HepG2 (cell line): Measurements from ENCODE around the gene CASS4. TPM values are rescaled to one million over a fixed set of nuclear protein-coding genes. Genes with fewer than 3 reads are reported as not detected.

Experiments used
- CCDC6 ChIP-seq: sonication (generic); formaldehyde crosslinking; IDR thresholded peaks from 2 replicates; pipeline ENCODE4 v1.8.1; 2022; ENCODE audit warnings: mild to moderate bottlenecking, missing genetic modification reagents, moderate library complexity
- HNF4A ChIP-seq: sonication (generic); formaldehyde crosslinking; IDR thresholded peaks from 2 replicates; pipeline ENCODE4 v1.4.0; 2020; ENCODE audit warnings: missing genetic modification reagents
- ISX ChIP-seq: sonication (generic); formaldehyde crosslinking; conservative IDR thresholded peaks from 2 replicates; pipeline ENCODE4 v1.5.0; 2020; ENCODE audit warnings: missing genetic modification reagents
- MBNL3 ChIP-seq: fragments of 250-450 bp; sonication (Bioruptor Pico); conservative IDR thresholded peaks from 2 replicates; pipeline ENCODE4 v1.8.0; 2022; ENCODE audit warnings: mild to moderate bottlenecking, inconsistent platforms
- NCOR1 ChIP-seq: fragments of 200-600 bp; sonication (generic); IDR thresholded peaks from 2 replicates; pipeline ENCODE4 v1.7.0; 2017; ENCODE audit warnings: antibody characterized with exemption, low read length, borderline replicate concordance
- NFRKB ChIP-seq: fragments of 450-650 bp; IDR thresholded peaks from 2 replicates; pipeline ENCODE4 v1.6.1; 2017
- RFX5 ChIP-seq: IDR thresholded peaks from 2 replicates; pipeline ENCODE4 v1.6.1; 2011; ENCODE audit warnings: low read depth, low read length, improper control_type of control experiment
- SOX6 ChIP-seq, 2 experiments: fragments of 450-650 bp in 1 of 2; sonication (generic) in 1 of 2; formaldehyde crosslinking in 1 of 2; IDR thresholded peaks; 2 replicates each; pipeline versions ENCODE4 v1.4.0 to v1.6.1; 2017 to 2020; ENCODE audit warnings: antibody characterized with exemption in 1 of 2, mild to moderate bottlenecking in 1 of 2, missing genetic modification reagents in 1 of 2
- SP2 ChIP-seq: sonication (generic); formaldehyde crosslinking; IDR thresholded peaks from 2 replicates; pipeline ENCODE4 v1.5.1; 2020; ENCODE audit warnings: mild to moderate bottlenecking, missing genetic modification reagents
- SP4 ChIP-seq: sonication (generic); formaldehyde crosslinking; IDR thresholded peaks from 2 replicates; pipeline ENCODE4 v1.8.1; 2023; ENCODE audit warnings: mild to moderate bottlenecking, missing genetic modification reagents
- ZBTB3 ChIP-seq: sonication (generic); formaldehyde crosslinking; IDR thresholded peaks from 2 replicates; pipeline ENCODE4 v1.4.0; 2020; ENCODE audit warnings: low read depth, mild to moderate bottlenecking, moderate library complexity, missing genetic modification reagents, borderline replicate concordance
- ZNF326 ChIP-seq: sonication (generic); formaldehyde crosslinking; IDR thresholded peaks from 2 replicates; pipeline ENCODE4 v1.4.0; 2020; ENCODE audit warnings: missing genetic modification reagents, borderline replicate concordance
- ZNF777 ChIP-seq: sonication (generic); formaldehyde crosslinking; IDR thresholded peaks from 2 replicates; pipeline ENCODE4 v1.4.0; 2020; ENCODE audit warnings: missing genetic modification reagents
- ZNF780A ChIP-seq: sonication (generic); formaldehyde crosslinking; IDR thresholded peaks from 2 replicates; pipeline ENCODE4 v1.8.0; 2022; ENCODE audit warnings: mild to moderate bottlenecking, missing genetic modification reagents, moderate library complexity
- ZSCAN25 ChIP-seq: sonication (generic); formaldehyde crosslinking; IDR thresholded peaks from 2 replicates; pipeline ENCODE4 v1.8.0; 2022; ENCODE audit warnings: mild to moderate bottlenecking, missing genetic modification reagents
- ZSCAN30 ChIP-seq: sonication (generic); formaldehyde crosslinking; IDR thresholded peaks from 2 replicates; pipeline ENCODE4 v1.5.0; 2020; ENCODE audit warnings: mild to moderate bottlenecking, missing genetic modification reagents
- polyA plus RNA-seq, 8 experiments: library from polyadenylated mRNA; depleted of rRNA in 3 of 8; stranded (reverse) in 7 of 8; unstranded in 1 of 8; fragments of >200 nt; fragmentation: Illumina TruSeq in 4 of 8; extraction: Trizol in 4 of 8; gene quantifications; 2 replicates each; pipeline versions ENCODE4 v1.2.1 to v1.2.3, GENCODE V29; 2011 to 2016; ENCODE audit warnings: low read depth in 4 of 8, missing spikeins in 1 of 8, mixed read lengths in 1 of 8; ENCODE audit not compliant: insufficient read depth in 1 of 8
- total RNA-seq, 5 experiments: library from RNA; depleted of rRNA; stranded (reverse); fragments of >200 nt; fragmentation: Illumina TruSeq; extraction: Trizol; gene quantifications; 2 replicates each; pipeline ENCODE4 v1.2.3, GENCODE V29; 2016; ENCODE audit warnings: low read depth in 1 of 5
- TF ChIP-seq, protein P1 (sequence below): IDR thresholded peaks from 2 replicates; pipeline ENCODE4 v1.6.1; 2016; ENCODE audit warnings: low read depth, missing genetic modification reagents, missing compliant biosample characterization
- TF ChIP-seq, protein P2 (sequence below): sonication (generic); formaldehyde crosslinking; IDR thresholded peaks from 2 replicates; pipeline ENCODE4 v1.5.1; 2020; ENCODE audit warnings: mild to moderate bottlenecking, missing genetic modification reagents
- TF ChIP-seq, protein P3 (sequence below): sonication (generic); formaldehyde crosslinking; IDR thresholded peaks from 2 replicates; pipeline ENCODE4 v1.9.0; 2022; ENCODE audit warnings: missing genetic modification reagents, mild to moderate bottlenecking, borderline replicate concordance
- TF ChIP-seq, protein P4 (sequence below): sonication (generic); formaldehyde crosslinking; IDR thresholded peaks from 2 replicates; pipeline ENCODE4 v1.4.0; 2020; ENCODE audit warnings: mild to moderate bottlenecking, missing genetic modification reagents

Gene CASS4
- total and polyA plus RNA-seq, 2 of the 13 experiments (the other 11 are each of a cell fraction or from before 2014, with no cell fraction given), result 0.17 to 0.49 TPM

DNA sequence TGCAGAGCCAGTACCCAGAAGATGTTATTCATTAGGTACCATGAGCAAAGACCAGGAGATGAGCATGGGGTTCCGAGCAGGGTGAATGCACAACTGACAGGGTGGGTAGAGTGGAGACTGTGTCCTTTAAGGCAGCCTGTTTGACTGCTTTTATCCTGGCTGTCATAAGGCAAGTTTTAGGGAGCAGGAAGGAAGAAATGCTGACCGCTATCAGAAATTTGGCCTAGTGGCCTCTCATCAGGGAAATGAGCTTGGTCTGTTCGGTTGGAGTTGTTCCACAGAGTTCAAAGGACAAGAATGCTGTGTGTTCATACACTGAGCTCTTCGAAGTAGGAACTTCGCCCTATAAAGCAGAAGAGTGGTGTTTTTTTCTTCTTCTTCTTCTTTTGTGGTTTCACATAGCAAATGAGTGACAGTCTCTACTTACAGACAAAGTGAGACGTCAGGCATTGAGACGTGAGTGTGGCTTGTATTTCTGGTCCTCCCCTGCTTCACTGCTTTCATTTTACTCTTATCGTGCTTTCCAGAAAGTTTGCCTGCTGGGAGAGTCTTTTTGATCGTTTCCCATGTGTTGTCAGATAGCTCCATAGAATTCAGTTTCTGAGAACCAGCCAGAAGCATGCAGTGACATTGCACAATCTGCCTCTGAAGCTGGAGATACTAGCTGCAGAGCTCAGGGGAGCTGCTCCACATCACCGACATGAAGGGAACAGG lies at the start of gene CASS4 (continued):
- TF ChIP-seq, protein P1, sequence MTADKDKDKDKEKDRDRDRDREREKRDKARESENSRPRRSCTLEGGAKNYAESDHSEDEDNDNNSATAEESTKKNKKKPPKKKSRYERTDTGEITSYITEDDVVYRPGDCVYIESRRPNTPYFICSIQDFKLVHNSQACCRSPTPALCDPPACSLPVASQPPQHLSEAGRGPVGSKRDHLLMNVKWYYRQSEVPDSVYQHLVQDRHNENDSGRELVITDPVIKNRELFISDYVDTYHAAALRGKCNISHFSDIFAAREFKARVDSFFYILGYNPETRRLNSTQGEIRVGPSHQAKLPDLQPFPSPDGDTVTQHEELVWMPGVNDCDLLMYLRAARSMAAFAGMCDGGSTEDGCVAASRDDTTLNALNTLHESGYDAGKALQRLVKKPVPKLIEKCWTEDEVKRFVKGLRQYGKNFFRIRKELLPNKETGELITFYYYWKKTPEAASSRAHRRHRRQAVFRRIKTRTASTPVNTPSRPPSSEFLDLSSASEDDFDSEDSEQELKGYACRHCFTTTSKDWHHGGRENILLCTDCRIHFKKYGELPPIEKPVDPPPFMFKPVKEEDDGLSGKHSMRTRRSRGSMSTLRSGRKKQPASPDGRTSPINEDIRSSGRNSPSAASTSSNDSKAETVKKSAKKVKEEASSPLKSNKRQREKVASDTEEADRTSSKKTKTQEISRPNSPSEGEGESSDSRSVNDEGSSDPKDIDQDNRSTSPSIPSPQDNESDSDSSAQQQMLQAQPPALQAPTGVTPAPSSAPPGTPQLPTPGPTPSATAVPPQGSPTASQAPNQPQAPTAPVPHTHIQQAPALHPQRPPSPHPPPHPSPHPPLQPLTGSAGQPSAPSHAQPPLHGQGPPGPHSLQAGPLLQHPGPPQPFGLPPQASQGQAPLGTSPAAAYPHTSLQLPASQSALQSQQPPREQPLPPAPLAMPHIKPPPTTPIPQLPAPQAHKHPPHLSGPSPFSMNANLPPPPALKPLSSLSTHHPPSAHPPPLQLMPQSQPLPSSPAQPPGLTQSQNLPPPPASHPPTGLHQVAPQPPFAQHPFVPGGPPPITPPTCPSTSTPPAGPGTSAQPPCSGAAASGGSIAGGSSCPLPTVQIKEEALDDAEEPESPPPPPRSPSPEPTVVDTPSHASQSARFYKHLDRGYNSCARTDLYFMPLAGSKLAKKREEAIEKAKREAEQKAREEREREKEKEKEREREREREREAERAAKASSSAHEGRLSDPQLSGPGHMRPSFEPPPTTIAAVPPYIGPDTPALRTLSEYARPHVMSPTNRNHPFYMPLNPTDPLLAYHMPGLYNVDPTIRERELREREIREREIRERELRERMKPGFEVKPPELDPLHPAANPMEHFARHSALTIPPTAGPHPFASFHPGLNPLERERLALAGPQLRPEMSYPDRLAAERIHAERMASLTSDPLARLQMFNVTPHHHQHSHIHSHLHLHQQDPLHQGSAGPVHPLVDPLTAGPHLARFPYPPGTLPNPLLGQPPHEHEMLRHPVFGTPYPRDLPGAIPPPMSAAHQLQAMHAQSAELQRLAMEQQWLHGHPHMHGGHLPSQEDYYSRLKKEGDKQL, result no peak
- TF ChIP-seq ZNF326 (CRISPR knock-in tag), result no peak
- TF ChIP-seq RFX5, result no peak
- TF ChIP-seq, protein P2, sequence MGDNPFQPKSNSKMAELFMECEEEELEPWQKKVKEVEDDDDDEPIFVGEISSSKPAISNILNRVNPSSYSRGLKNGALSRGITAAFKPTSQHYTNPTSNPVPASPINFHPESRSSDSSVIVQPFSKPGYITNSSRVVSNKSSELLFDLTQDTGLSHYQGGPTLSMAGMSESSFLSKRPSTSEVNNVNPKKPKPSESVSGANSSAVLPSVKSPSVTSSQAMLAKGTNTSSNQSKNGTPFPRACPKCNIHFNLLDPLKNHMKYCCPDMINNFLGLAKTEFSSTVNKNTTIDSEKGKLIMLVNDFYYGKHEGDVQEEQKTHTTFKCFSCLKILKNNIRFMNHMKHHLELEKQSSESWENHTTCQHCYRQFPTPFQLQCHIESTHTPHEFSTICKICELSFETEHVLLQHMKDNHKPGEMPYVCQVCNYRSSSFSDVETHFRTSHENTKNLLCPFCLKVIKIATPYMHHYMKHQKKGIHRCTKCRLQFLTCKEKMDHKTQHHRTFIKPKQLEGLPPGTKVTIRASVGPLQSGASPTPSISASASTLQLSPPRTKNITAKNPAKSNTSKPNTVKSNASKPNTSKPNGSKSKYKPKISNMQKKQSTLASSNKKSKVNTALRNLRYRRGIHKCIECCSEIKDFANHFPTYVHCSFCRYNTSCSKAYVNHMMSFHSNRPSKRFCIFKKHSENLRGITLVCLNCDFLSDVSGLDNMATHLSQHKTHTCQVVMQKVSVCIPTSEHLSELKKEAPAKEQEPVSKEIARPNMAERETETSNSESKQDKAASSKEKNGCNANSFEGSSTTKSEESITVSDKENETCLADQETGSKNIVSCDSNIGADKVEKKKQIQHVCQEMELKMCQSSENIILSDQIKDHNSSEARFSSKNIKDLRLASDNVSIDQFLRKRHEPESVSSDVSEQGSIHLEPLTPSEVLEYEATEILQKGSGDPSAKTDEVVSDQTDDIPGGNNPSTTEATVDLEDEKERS (CRISPR knock-in tag), result 0 out of 2 replicates have a peak, but pooled peaks have one; percentile 12
- TF ChIP-seq ZNF780A, result no peak
- TF ChIP-seq ZSCAN25 (CRISPR knock-in tag), result no peak
- TF ChIP-seq MBNL3 (CRISPR knock-in tag), result no peak
- TF ChIP-seq, protein P3, sequence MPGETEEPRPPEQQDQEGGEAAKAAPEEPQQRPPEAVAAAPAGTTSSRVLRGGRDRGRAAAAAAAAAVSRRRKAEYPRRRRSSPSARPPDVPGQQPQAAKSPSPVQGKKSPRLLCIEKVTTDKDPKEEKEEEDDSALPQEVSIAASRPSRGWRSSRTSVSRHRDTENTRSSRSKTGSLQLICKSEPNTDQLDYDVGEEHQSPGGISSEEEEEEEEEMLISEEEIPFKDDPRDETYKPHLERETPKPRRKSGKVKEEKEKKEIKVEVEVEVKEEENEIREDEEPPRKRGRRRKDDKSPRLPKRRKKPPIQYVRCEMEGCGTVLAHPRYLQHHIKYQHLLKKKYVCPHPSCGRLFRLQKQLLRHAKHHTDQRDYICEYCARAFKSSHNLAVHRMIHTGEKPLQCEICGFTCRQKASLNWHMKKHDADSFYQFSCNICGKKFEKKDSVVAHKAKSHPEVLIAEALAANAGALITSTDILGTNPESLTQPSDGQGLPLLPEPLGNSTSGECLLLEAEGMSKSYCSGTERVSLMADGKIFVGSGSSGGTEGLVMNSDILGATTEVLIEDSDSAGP, result no peak
- no peak; the same call in 1 of the 2 replicates for TF ChIP-seq ZBTB3 (CRISPR knock-in tag)
- TF ChIP-seq SP2, result no peak
- peak; percentile 16; the same call in 1 of the 2 replicates for TF ChIP-seq NCOR1
- no peak for TF ChIP-seq SOX6 (IDR thresholded peaks at IDR 0.05)
- TF ChIP-seq SOX6 (CRISPR knock-in tag; IDR thresholded peaks at IDR 0.05), result peak; percentile 42; the same call in 1 of the 2 replicates
- TF ChIP-seq HNF4A (CRISPR knock-in tag), result peak; percentile 83
- no peak for TF ChIP-seq NFRKB
- TF ChIP-seq ZNF777, result no peak
- TF ChIP-seq CCDC6 (CRISPR knock-in tag), result no peak
- no peak for TF ChIP-seq ISX
- no peak for TF ChIP-seq ZSCAN30
- TF ChIP-seq, protein P4, sequence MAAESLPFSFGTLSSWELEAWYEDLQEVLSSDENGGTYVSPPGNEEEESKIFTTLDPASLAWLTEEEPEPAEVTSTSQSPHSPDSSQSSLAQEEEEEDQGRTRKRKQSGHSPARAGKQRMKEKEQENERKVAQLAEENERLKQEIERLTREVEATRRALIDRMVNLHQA, result no peak
- TF ChIP-seq SP4 (CRISPR knock-in tag), result no peak
